HepG2 (cell line): ENCODE results near the gene MUC13. TPM values are rescaled to one million over a fixed set of nuclear protein-coding genes. Genes with fewer than 3 reads are reported as not detected.

ENCODE experiments used
- ETS1 ChIP-seq: sonication (generic); formaldehyde crosslinking; IDR thresholded peaks from 2 replicates; pipeline ENCODE4 v1.4.0; 2020; ENCODE audit warnings: missing genetic modification reagents
- FOXO1 ChIP-seq: sonication (generic); formaldehyde crosslinking; IDR thresholded peaks from 2 replicates; pipeline ENCODE4 v1.4.0; 2020; ENCODE audit warnings: missing genetic modification reagents
- KDM5A ChIP-seq: fragments of 200-600 bp; sonication (generic); IDR thresholded peaks from 2 replicates; pipeline ENCODE4 v1.7.0; 2018; ENCODE audit warnings: antibody characterized with exemption, mild to moderate bottlenecking, low read length, borderline replicate concordance
- MAFG ChIP-seq: sonication (generic); formaldehyde crosslinking; IDR thresholded peaks from 2 replicates; pipeline ENCODE4 v1.5.1; 2020; ENCODE audit warnings: mild to moderate bottlenecking, missing genetic modification reagents
- PCBP1 ChIP-seq: fragments of 200-400 bp; formaldehyde crosslinking; IDR thresholded peaks from 2 replicates; pipeline ENCODE4 v1.6.1; 2017; ENCODE audit warnings: mild to moderate bottlenecking, low read depth, low read length, borderline replicate concordance
- RBM22 ChIP-seq: fragments of 200-400 bp; formaldehyde crosslinking; optimal IDR thresholded peaks from 2 replicates; pipeline ENCODE3; 2017; ENCODE audit warnings: mild to moderate bottlenecking, low read length, moderate library complexity
- SP4 ChIP-seq: sonication (generic); formaldehyde crosslinking; IDR thresholded peaks from 2 replicates; pipeline ENCODE4 v1.8.1; 2023; ENCODE audit warnings: mild to moderate bottlenecking, missing genetic modification reagents
- SRSF1 ChIP-seq: fragments of 200-400 bp; formaldehyde crosslinking; optimal IDR thresholded peaks from 2 replicates; pipeline ENCODE3; 2017; ENCODE audit warnings: mild to moderate bottlenecking, low read depth, low read length, moderate library complexity
- ZNF264 ChIP-seq: sonication (generic); formaldehyde crosslinking; IDR thresholded peaks from 2 replicates; pipeline ENCODE4 v1.4.0; 2020; ENCODE audit warnings: missing genetic modification reagents
- ZNF543 ChIP-seq: sonication (generic); formaldehyde crosslinking; IDR thresholded peaks from 2 replicates; pipeline ENCODE4 v1.4.0; 2020; ENCODE audit warnings: mild to moderate bottlenecking, missing genetic modification reagents
- ZNF562 ChIP-seq: sonication (generic); formaldehyde crosslinking; IDR thresholded peaks from 2 replicates; pipeline ENCODE4 v1.8.0; 2022; ENCODE audit warnings: missing genetic modification reagents, borderline replicate concordance
- ZNF720 ChIP-seq: sonication (generic); formaldehyde crosslinking; IDR thresholded peaks from 2 replicates; pipeline ENCODE4 v1.4.0; 2020; ENCODE audit warnings: missing genetic modification reagents
- ZNF788 ChIP-seq: sonication (generic); formaldehyde crosslinking; IDR thresholded peaks from 2 replicates; pipeline ENCODE4 v1.5.0; 2020; ENCODE audit warnings: mild to moderate bottlenecking, missing genetic modification reagents, borderline replicate concordance
- polyA plus RNA-seq, 8 experiments: library from polyadenylated mRNA; depleted of rRNA in 3 of 8; stranded (reverse) in 7 of 8; unstranded in 1 of 8; fragments of >200 nt; fragmentation: Illumina TruSeq in 4 of 8; extraction: Trizol in 4 of 8; gene quantifications; 2 replicates each; pipeline versions ENCODE4 v1.2.1 to v1.2.3, GENCODE V29; 2011 to 2016; ENCODE audit warnings: low read depth in 4 of 8, missing spikeins in 1 of 8, mixed read lengths in 1 of 8; ENCODE audit not compliant: insufficient read depth in 1 of 8
- total RNA-seq, 5 experiments: library from RNA; depleted of rRNA; stranded (reverse); fragments of >200 nt; fragmentation: Illumina TruSeq; extraction: Trizol; gene quantifications; 2 replicates each; pipeline ENCODE4 v1.2.3, GENCODE V29; 2016; ENCODE audit warnings: low read depth in 1 of 5
- TF ChIP-seq, protein P1 (sequence below): sonication (generic); formaldehyde crosslinking; IDR thresholded peaks from 2 replicates; pipeline ENCODE4 v1.5.1; 2020; ENCODE audit warnings: mild to moderate bottlenecking, missing genetic modification reagents, moderate library complexity
- TF ChIP-seq, protein P2 (sequence below): sonication (generic); formaldehyde crosslinking; IDR thresholded peaks from 2 replicates; pipeline ENCODE4 v1.4.0; 2020; ENCODE audit warnings: missing genetic modification reagents, mild to moderate bottlenecking, borderline replicate concordance
- TF ChIP-seq, protein P3 (sequence below): sonication (generic); formaldehyde crosslinking; IDR thresholded peaks from 2 replicates; pipeline ENCODE4 v1.8.0; 2022; ENCODE audit warnings: missing genetic modification reagents, mild to moderate bottlenecking, inconsistent platforms, borderline replicate concordance
- TF ChIP-seq, protein P4 (sequence below): sonication (generic); formaldehyde crosslinking; conservative IDR thresholded peaks from 2 replicates; pipeline ENCODE4 v1.4.0; 2020; ENCODE audit warnings: mild to moderate bottlenecking, missing genetic modification reagents, moderate library complexity
- TF ChIP-seq, protein P5 (sequence below): IDR thresholded peaks from 2 replicates; pipeline ENCODE4 v1.6.1; 2018; ENCODE audit warnings: missing genetic modification reagents, mild to moderate bottlenecking, missing compliant biosample characterization

MUC13 gene
- total and polyA plus RNA-seq, 2 of the 13 experiments (the other 11 are each of a cell fraction or from before 2014, with no cell fraction given): 0.04 to 1.2 TPM

- no peak for TF ChIP-seq PCBP1
- no peak for TF ChIP-seq ZNF720 (CRISPR knock-in tag)
- TF ChIP-seq ETS1 (CRISPR knock-in tag): no peak
- TF ChIP-seq SP4 (CRISPR knock-in tag): peak; percentile 57; the same call in 1 of the 2 replicates
- TF ChIP-seq RBM22: peak; percentile 47
- no peak for TF ChIP-seq ZNF264
- TF ChIP-seq, protein P1, sequence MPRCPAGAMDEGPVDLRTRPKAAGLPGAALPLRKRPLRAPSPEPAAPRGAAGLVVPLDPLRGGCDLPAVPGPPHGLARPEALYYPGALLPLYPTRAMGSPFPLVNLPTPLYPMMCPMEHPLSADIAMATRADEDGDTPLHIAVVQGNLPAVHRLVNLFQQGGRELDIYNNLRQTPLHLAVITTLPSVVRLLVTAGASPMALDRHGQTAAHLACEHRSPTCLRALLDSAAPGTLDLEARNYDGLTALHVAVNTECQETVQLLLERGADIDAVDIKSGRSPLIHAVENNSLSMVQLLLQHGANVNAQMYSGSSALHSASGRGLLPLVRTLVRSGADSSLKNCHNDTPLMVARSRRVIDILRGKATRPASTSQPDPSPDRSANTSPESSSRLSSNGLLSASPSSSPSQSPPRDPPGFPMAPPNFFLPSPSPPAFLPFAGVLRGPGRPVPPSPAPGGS (CRISPR knock-in tag): peak; percentile 21; the same call in 1 of the 2 replicates
- TF ChIP-seq, protein P2, sequence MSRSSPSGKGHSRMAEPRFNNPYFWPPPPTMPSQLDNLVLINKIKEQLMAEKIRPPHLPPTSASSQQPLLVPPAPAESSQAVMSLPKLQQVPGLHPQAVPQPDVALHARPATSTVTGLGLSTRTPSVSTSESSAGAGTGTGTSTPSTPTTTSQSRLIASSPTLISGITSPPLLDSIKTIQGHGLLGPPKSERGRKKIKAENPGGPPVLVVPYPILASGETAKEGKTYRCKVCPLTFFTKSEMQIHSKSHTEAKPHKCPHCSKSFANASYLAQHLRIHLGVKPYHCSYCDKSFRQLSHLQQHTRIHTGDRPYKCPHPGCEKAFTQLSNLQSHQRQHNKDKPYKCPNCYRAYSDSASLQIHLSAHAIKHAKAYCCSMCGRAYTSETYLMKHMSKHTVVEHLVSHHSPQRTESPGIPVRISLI (CRISPR knock-in tag): 0 out of 2 replicates have a peak, but pooled peaks have one; percentile 33
- TF ChIP-seq, protein P3, sequence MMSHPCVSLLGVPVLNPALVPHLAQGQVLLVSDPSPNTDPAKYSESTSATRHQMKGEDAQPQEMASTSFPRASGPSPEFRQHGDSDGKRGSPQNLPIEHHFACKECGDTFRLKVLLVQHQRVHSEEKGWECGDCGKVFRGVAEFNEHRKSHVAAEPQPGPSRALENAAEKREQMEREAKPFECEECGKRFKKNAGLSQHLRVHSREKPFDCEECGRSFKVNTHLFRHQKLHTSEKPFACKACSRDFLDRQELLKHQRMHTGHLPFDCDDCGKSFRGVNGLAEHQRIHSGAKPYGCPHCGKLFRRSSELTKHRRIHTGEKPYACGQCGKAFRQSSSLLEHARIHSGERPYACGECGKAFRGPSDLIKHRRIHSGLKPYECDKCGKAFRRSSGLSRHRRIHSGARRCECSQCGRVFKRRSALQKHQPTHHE (CRISPR knock-in tag): peak; percentile 49; the same call in 1 of the 2 replicates
- TF ChIP-seq, protein P4, sequence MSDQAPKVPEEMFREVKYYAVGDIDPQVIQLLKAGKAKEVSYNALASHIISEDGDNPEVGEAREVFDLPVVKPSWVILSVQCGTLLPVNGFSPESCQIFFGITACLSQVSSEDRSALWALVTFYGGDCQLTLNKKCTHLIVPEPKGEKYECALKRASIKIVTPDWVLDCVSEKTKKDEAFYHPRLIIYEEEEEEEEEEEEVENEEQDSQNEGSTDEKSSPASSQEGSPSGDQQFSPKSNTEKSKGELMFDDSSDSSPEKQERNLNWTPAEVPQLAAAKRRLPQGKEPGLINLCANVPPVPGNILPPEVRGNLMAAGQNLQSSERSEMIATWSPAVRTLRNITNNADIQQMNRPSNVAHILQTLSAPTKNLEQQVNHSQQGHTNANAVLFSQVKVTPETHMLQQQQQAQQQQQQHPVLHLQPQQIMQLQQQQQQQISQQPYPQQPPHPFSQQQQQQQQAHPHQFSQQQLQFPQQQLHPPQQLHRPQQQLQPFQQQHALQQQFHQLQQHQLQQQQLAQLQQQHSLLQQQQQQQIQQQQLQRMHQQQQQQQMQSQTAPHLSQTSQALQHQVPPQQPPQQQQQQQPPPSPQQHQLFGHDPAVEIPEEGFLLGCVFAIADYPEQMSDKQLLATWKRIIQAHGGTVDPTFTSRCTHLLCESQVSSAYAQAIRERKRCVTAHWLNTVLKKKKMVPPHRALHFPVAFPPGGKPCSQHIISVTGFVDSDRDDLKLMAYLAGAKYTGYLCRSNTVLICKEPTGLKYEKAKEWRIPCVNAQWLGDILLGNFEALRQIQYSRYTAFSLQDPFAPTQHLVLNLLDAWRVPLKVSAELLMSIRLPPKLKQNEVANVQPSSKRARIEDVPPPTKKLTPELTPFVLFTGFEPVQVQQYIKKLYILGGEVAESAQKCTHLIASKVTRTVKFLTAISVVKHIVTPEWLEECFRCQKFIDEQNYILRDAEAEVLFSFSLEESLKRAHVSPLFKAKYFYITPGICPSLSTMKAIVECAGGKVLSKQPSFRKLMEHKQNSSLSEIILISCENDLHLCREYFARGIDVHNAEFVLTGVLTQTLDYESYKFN (CRISPR knock-in tag): peak; percentile 45; the same call in 1 of the 2 replicates
- no peak for TF ChIP-seq FOXO1 (CRISPR knock-in tag)
- TF ChIP-seq ZNF543 (CRISPR knock-in tag): peak; percentile 44; the same call in 1 of the 2 replicates
- no peak for TF ChIP-seq ZNF562 (CRISPR knock-in tag)
- TF ChIP-seq SRSF1: peak; percentile 71
- TF ChIP-seq ZNF788 (CRISPR knock-in tag): no peak; the same call in 1 of the 2 replicates
- TF ChIP-seq, protein P5, sequence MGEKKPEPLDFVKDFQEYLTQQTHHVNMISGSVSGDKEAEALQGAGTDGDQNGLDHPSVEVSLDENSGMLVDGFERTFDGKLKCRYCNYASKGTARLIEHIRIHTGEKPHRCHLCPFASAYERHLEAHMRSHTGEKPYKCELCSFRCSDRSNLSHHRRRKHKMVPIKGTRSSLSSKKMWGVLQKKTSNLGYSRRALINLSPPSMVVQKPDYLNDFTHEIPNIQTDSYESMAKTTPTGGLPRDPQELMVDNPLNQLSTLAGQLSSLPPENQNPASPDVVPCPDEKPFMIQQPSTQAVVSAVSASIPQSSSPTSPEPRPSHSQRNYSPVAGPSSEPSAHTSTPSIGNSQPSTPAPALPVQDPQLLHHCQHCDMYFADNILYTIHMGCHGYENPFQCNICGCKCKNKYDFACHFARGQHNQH (CRISPR knock-in tag): peak; percentile 63; the same call in 1 of the 2 replicates
- TF ChIP-seq KDM5A: no peak
- TF ChIP-seq MAFG (CRISPR knock-in tag): no peak
These were observed 47.2 kb downstream of the MUC13 start, which contains the start of gene ITGB5 (continued) for GRCh38 chr3:124887177-124887931.
